GM23248 (cell line): Measurements from ENCODE around the gene POMP. TPM values are rescaled to one million over a fixed set of nuclear protein-coding genes. Genes with fewer than 3 reads are reported as not detected.

Experiments
- DNase-seq: peaks from one replicate; pipeline ENCODE4 v3.0.0-alpha.2; 2015
- H2AFZ ChIP-seq: fragments of 200-600 bp; sonication (generic); 2 replicates; pipeline ENCODE4 v1.6.1; 2016; ENCODE audit warnings: antibody characterized with exemption
- H3F3A ChIP-seq: fragments of 200-600 bp; sonication (generic); 2 replicates; pipeline ENCODE4 v1.6.1; 2016; ENCODE audit warnings: mild to moderate bottlenecking, antibody characterized with exemption, mixed run types; ENCODE audit not compliant: insufficient read depth
- H3K27ac ChIP-seq: fragments of 200-600 bp; sonication (generic); 2 replicates; pipeline ENCODE4 v1.5.1; 2016; ENCODE audit warnings: mild to moderate bottlenecking
- H3K27me3 ChIP-seq: fragments of 200-600 bp; sonication (generic); replicated peaks from 2 replicates; pipeline ENCODE4 v1.6.1; 2016; ENCODE audit warnings: mild to moderate bottlenecking; ENCODE audit not compliant: insufficient read depth
- H3K36me3 ChIP-seq: fragments of 200-600 bp; sonication (generic); 2 replicates; pipeline ENCODE4 v1.6.1; 2016; ENCODE audit warnings: low read depth, mild to moderate bottlenecking
- H3K4me1 ChIP-seq: fragments of 200-600 bp; sonication (generic); 2 replicates; pipeline ENCODE4 v1.6.1; 2016; ENCODE audit warnings: mild to moderate bottlenecking; ENCODE audit not compliant: insufficient read depth
- H3K4me2 ChIP-seq: fragments of 200-600 bp; sonication (generic); one replicate; pipeline ENCODE4 v1.6.1; 2016; ENCODE audit warnings: mild to moderate bottlenecking; ENCODE audit not compliant: unreplicated experiment
- H3K4me3 ChIP-seq: fragments of 200-600 bp; sonication (generic); 2 replicates; pipeline ENCODE4 v1.5.1; 2016; ENCODE audit warnings: mild to moderate bottlenecking
- H3K79me2 ChIP-seq: fragments of 200-600 bp; sonication (generic); 2 replicates; pipeline ENCODE4 v1.6.1; 2016; ENCODE audit warnings: mild to moderate bottlenecking; ENCODE audit not compliant: insufficient read depth
- H3K9ac ChIP-seq: fragments of 200-600 bp; sonication (generic); 2 replicates; pipeline ENCODE4 v1.6.1; 2016; ENCODE audit warnings: mild to moderate bottlenecking
- H3K9me2 ChIP-seq: fragments of 200-600 bp; sonication (generic); 2 replicates; pipeline ENCODE4 v1.6.1; 2016; ENCODE audit warnings: mixed run types, mild to moderate bottlenecking, moderate library complexity; ENCODE audit not compliant: insufficient read depth
- H3K9me3 ChIP-seq: fragments of 200-600 bp; sonication (generic); one replicate; pipeline ENCODE4 v1.6.1; 2017; ENCODE audit warnings: low read depth
- H4K20me1 ChIP-seq: fragments of 200-600 bp; sonication (generic); 2 replicates; pipeline ENCODE4 v1.6.0; 2016; ENCODE audit not compliant: insufficient read depth
- EZH2 ChIP-seq: fragments of 200-600 bp; sonication (generic); IDR thresholded peaks from 2 replicates; pipeline ENCODE4 v1.6.1; 2018; ENCODE audit warnings: antibody characterized with exemption, mild to moderate bottlenecking; ENCODE audit not compliant: insufficient read depth, poor library complexity, severe bottlenecking
- EZH2phosphoT487 ChIP-seq: fragments of 200-600 bp; sonication (generic); IDR thresholded peaks from 2 replicates; pipeline ENCODE4 v1.6.1; 2018; ENCODE audit warnings: antibody characterized with exemption, moderate library complexity, mild to moderate bottlenecking, low read depth; ENCODE audit not compliant: insufficient read depth
- WGBS, 2 experiments: methylation state at CpG; one replicate each; pipeline ENCODE4 v1.1.6; 2015 to 2017; ENCODE audit warnings: low lambda C conversion rate in 2 of 2, low coverage in 1 of 2; ENCODE audit errors: missing lambda C conversion rate in 2 of 2; 5-methylcytosine and 5-hydroxymethylcytosine counted together
- in situ Hi-C: fragments of 300-500 bp; cut with MboI; formaldehyde crosslinking; loops from 2 replicates; pipeline ENCODE4 v1.15.0; 2020
- polyA plus RNA-seq: library from polyadenylated mRNA; unstranded; fragments of >200 nt; fragmentation: Nextera tagmentation; extraction: Ambion mirVana; gene quantifications from 2 replicates; pipeline ENCODE4 v1.2.1, GENCODE V29; 2016
- total RNA-seq: library from RNA; depleted of rRNA; stranded (reverse); fragments of >200 nt; shearing (Covaris generic); gene quantifications from 2 replicates; pipeline ENCODE4 v1.2.3, GENCODE V29; 2014

Gene POMP
- total and polyA plus RNA-seq, 2 experiments from 2014 or later: 125 to 335 TPM

- peaks cover 9% of the 10 kb centered on the region for H3K4me1 ChIP-seq
- no peaks in the 10 kb centered on the region for H3K27me3 ChIP-seq
- no peak overlapping the region for H2AFZ ChIP-seq
- no peak overlapping the region for H3K4me3 ChIP-seq
- no peaks in the 10 kb centered on the region for H3K9me3 ChIP-seq
- H3K36me3 ChIP-seq: no peaks in the 10 kb centered on the region
- H3K27ac ChIP-seq: peak overlapping the region; percentile 35; the same call in 1 of the 2 replicates
- in situ Hi-C loops: no loop called here
- no peaks in the 10 kb centered on the region for H4K20me1 ChIP-seq
- WGBS, 2 experiments: 63 to 69% methylated on average over 5 of the region's 5 CpGs
- peak; percentile 91 for DNase-seq
- H3K4me2 ChIP-seq: peak overlapping the region; percentile 61
- no peak overlapping the region for H3K9ac ChIP-seq
- peaks cover 12% of the 10 kb centered on the region for H3F3A ChIP-seq
- TF ChIP-seq EZH2phosphoT487 (no peak), EZH2 (no peak)
- no peaks in the 10 kb centered on the region for H3K79me2 ChIP-seq
- no peaks in the 10 kb centered on the region for H3K9me2 ChIP-seq
These were observed 48.9 kb downstream of the POMP start for GRCh38 chr13:28707629-28708427.

DNA sequence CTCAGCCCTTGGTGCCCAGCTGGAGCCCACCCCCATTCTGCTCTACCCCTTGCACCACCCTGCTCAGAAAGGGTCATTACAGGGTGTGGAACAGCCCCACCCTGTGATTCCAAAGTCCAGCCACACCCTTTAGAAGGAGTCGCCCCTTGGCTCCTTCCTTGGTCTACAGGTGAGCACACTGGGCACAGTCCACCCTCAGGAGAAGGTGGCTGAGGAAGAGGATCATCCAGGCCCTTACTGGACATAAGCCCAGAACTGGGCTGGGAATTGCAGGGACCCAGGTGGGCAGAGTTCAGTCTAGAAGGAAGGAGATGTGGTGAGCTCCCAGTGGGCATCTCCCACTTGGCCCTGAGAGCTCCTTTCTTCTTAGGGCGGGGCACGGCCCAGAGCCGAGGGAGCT, 51.2 kb downstream of the POMP start:
- Histone ChIP-seq H3F3A (peaks cover 12% of the 10 kb centered on the region), H3K27ac (no peak overlapping the region), H4K20me1 (no peaks in the 10 kb centered on the region), H3K79me2 (no peaks in the 10 kb centered on the region), H3K4me3 (no peak overlapping the region), H3K36me3 (no peaks in the 10 kb centered on the region), H3K9ac (no peak overlapping the region), H3K4me1 (peaks cover 9% of the 10 kb centered on the region), H3K9me2 (no peaks in the 10 kb centered on the region), H3K9me3 (no peaks in the 10 kb centered on the region), H3K27me3 (no peaks in the 10 kb centered on the region), H2AFZ (no peak overlapping the region), H3K4me2 (no peak overlapping the region)
- TF ChIP-seq EZH2: no peak
- TF ChIP-seq EZH2phosphoT487: no peak
- no peak for DNase-seq
- in situ Hi-C loops: no loop called here
- WGBS, 2 experiments: 64 to 81% methylated on average over 4 of the region's 4 CpGs

DNA sequence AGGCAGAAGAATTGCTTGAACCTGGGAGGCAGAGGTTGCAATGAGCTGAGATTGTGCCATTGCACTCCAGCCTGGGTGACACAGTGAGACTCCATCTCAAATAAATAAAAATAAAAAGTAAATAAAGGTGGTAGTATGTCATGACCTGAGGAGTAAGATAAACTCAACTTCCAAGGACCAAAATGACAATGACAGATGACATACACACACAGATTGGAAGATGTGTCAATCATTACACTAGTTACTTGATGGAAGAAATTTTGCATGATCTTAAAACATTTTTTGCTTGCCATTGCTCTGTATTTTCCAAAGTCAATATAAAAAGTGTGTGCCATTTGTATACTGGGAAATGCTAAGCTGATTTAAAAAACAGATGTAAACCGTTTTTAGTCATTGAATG, 55.7 kb downstream of the POMP start:
- H3K79me2 ChIP-seq: no peaks in the 10 kb centered on the region
- H3K27ac ChIP-seq: no peak overlapping the region
- H3K9me3 ChIP-seq: no peaks in the 10 kb centered on the region
- no peaks in the 10 kb centered on the region for H3K36me3 ChIP-seq
- WGBS, 2 experiments: 100% methylated on average over 1 of the region's 1 CpG
- H3K4me1 ChIP-seq: peaks cover 19% of the 10 kb centered on the region
- TF ChIP-seq EZH2: no peak
- no peak for TF ChIP-seq EZH2phosphoT487
- H4K20me1 ChIP-seq: no peaks in the 10 kb centered on the region
- DNase-seq: no peak
- no peak overlapping the region for H3K9ac ChIP-seq
- no peaks in the 10 kb centered on the region for H3K27me3 ChIP-seq
- H3F3A ChIP-seq: peaks cover 26% of the 10 kb centered on the region
- no peak overlapping the region for H2AFZ ChIP-seq
- no peaks in the 10 kb centered on the region for H3K9me2 ChIP-seq
- H3K4me3 ChIP-seq: no peak overlapping the region
- H3K4me2 ChIP-seq: no peak overlapping the region
- in situ Hi-C loops: no loop called here

DNA sequence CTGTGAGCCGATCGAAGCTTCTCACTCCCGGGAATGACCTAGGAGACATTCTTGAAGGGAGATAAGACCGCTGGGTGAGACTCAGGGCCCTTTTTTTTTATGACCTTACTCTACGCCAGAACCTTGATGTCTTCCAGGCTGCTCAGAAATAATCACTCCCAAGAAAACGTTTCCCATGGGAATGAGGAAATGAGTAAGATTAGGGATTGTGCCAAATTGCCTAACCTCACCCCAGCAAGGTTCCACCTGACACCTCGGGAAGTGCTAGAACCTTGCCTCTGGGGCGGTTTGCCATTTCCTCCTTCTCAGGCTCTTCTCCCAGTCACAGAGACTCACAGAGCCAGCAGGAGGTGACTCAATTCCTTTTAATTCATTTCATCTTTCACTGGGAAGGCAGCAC, 57.6 kb downstream of the POMP start:
- Histone ChIP-seq H3K4me1 (peaks cover 24% of the 10 kb centered on the region), H3K4me3 (peak overlapping the region; percentile 24), H3K79me2 (no peaks in the 10 kb centered on the region), H3K36me3 (no peaks in the 10 kb centered on the region), H3K9me2 (no peaks in the 10 kb centered on the region), H4K20me1 (no peaks in the 10 kb centered on the region), H3F3A (peaks cover 33% of the 10 kb centered on the region), H3K9ac (peak overlapping the region; percentile 41), H3K4me2 (peak overlapping the region; percentile 60), H2AFZ (peak overlapping the region; percentile 42), H3K9me3 (no peaks in the 10 kb centered on the region), H3K27ac (peak overlapping the region; percentile 48), H3K27me3 (no peaks in the 10 kb centered on the region)
- in situ Hi-C loops: no loop called here
- no peak for TF ChIP-seq EZH2
- DNase-seq: peak; percentile 88
- 4 to 9% methylated on average over 8 of the region's 8 CpGs for WGBS, 2 experiments
